ENCODE data around the gene MATN3. TPM values are rescaled to one million over a fixed set of nuclear protein-coding genes. Genes with fewer than 3 reads are reported as not detected.

Gene MATN3
- 6.5 TPM for polyA plus RNA-seq (2013, experiment 1 of 2)
- polyA plus RNA-seq (2013, experiment 2 of 2), result 7.1 TPM

DNA sequence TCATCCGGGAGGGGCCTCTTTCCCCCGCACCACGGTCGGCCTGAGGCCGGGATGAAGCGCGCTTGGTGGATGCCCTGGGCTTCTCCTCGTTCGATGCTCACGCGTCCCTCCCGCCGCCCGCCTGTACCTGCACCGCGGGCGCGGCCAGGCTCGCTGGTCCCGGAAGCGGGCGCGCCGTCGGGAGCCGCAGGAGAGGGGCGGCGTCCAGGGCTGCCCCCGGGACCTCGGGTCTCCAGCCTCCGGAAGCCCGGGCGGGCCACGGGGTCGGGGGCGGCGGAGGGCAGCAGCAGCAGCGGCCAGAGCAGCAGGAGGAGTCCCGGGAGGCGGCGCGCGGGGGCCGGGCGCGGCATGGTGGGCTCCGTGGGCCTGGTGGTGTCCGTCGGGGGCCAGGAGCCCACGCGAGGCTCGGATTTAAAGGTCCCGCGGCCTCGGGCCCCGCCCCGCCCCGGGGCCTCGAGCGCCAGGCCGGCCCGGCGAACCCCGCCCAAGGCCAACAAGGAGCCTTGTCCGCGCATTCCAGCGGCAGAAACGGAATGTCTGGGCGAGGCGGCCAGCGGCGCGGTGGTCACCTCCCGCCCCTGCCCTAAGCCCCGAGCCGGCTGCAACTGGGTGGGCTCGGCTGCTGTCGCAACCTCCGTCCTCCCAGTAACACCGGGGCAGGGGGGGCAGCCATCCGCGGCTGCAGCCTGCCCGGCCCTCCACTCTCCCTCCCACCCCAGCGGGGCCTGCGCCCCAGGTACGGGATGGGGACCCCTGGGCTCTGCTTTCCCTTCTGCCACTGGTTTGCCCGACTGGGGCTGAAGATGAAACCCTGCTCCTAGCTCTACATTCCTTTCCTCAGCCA, at the start of gene MATN3:
Gene MATN3, minus strand, starts transcription at position 387 of the 844 bp plus-strand sequence. Its CDS starts 37 bp downstream, at position 350.
- WGBS, result under 1% methylated on average over 87 of the region's 87 CpGs
- H3K4me3 ChIP-seq (ENCODE audit: low read length), result peak within 1 kb of the TSS; percentile 65
- peaks cover 5% of the 10 kb centered on the region; the same call in 1 of the 2 replicates for H3K9me3 ChIP-seq (ENCODE audit: insufficient read depth, low read depth, low read length)
- H3K27me3 ChIP-seq (ENCODE audit: insufficient read depth, low read length), result peaks cover 45% of the 10 kb centered on the region
- H3K36me3 ChIP-seq (ENCODE audit: insufficient read depth, low read length), result no peaks in the 10 kb centered on the region
- peak within 1 kb of the TSS; percentile 7; the same call in 1 of the 2 replicates for H3K27ac ChIP-seq (ENCODE audit: low read depth, low read length)
- H3K9ac ChIP-seq (ENCODE audit: low read depth, low read length), result peak within 1 kb of the TSS; percentile 64
- peaks cover 8% of the 10 kb centered on the region; the same call in 1 of the 2 replicates for H3K4me1 ChIP-seq (ENCODE audit: insufficient read depth, low read length)

GRCh38 chr2:20061940-20062339, 49.5 kb upstream of the MATN3 start:
- WGBS, result 92% methylated on average over 5 of the region's 5 CpGs
- Histone ChIP-seq H3K27me3 (ENCODE audit: insufficient read depth, low read length) (no peaks in the 10 kb centered on the region), H3K4me3 (ENCODE audit: low read length) (no peak overlapping the region), H3K27ac (ENCODE audit: low read depth, low read length) (no peak overlapping the region), H3K36me3 (ENCODE audit: insufficient read depth, low read length) (no peaks in the 10 kb centered on the region), H3K4me1 (ENCODE audit: insufficient read depth, low read length) (no peaks in the 10 kb centered on the region), H3K9ac (ENCODE audit: low read depth, low read length) (no peak overlapping the region), H3K9me3 (ENCODE audit: insufficient read depth, low read depth, low read length) (no peaks in the 10 kb centered on the region)

DNA sequence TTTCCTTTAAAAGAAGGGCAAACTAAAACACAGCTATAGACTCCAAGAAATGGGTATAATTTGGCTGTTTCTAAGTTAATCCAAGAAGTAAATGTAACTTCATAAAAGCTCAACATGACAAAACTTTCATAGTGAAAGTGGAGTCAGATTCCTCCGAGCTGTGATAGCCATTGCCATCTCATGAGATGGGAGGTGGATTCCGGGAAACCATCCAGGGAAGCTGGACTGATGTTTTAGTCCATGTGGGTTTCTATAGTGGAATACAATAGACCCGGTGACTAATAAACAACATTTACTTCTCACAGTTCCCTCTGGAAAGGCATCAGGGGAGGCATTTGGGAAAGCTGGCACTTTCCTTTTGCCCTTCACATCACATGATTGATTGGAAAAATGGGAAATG, 49.0 kb upstream of the MATN3 start:
- Histone ChIP-seq H3K9me3 (ENCODE audit: insufficient read depth, low read depth, low read length) (no peaks in the 10 kb centered on the region), H3K4me1 (ENCODE audit: insufficient read depth, low read length) (no peaks in the 10 kb centered on the region), H3K9ac (ENCODE audit: low read depth, low read length) (no peak overlapping the region), H3K4me3 (ENCODE audit: low read length) (no peak overlapping the region), H3K36me3 (ENCODE audit: insufficient read depth, low read length) (no peaks in the 10 kb centered on the region), H3K27ac (ENCODE audit: low read depth, low read length) (no peak overlapping the region), H3K27me3 (ENCODE audit: insufficient read depth, low read length) (no peaks in the 10 kb centered on the region)
- 97% methylated on average over 2 of the region's 3 CpGs for WGBS

DNA sequence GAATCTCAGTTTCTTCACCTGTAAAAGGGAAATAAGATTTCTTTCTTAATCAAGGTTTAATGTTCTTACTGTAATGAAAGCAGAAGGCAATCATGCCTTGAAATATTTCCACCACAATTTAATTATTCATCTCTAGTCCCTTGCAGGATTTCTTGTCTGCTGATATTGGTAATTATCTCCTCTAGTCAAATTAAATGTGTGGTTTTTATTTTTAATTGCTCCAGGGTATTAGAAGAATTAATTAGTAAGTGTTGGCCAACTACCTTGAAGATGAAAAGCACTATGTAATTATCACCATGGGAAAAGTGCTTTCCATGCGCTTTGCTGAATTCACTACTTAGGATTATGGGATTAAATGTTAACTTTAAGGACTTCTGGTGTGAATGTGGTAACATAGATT, 47.6 kb upstream of the MATN3 start:
- Histone ChIP-seq H3K27ac (ENCODE audit: low read depth, low read length) (no peak overlapping the region), H3K4me1 (ENCODE audit: insufficient read depth, low read length) (no peaks in the 10 kb centered on the region), H3K4me3 (ENCODE audit: low read length) (no peak overlapping the region), H3K27me3 (ENCODE audit: insufficient read depth, low read length) (no peaks in the 10 kb centered on the region), H3K9ac (ENCODE audit: low read depth, low read length) (no peak overlapping the region), H3K36me3 (ENCODE audit: insufficient read depth, low read length) (no peaks in the 10 kb centered on the region), H3K9me3 (ENCODE audit: insufficient read depth, low read depth, low read length) (no peaks in the 10 kb centered on the region)
- 89% methylated on average over 1 of the region's 1 CpG for WGBS

DNA sequence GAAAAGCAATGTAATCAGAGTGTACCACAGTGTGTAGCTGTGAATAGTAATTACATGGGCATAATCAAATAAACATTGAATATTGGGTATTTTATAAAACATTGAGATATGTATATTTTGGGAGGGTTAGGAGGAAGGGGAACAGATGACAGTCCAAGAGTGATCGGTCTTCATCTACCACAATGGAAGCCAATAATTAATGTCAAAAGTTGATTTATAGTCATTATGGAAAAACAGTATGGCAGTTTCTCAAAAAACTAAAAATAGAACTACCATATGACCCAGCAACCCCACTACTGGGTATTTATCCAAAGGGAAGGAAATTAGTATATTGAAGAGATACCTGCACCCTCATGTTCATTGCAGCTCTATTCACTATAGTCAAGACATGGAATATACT, 44.8 kb upstream of the MATN3 start:
- H3K9ac ChIP-seq (ENCODE audit: low read depth, low read length), result no peak overlapping the region
- H3K36me3 ChIP-seq (ENCODE audit: insufficient read depth, low read length), result no peaks in the 10 kb centered on the region
- no peak overlapping the region for H3K27ac ChIP-seq (ENCODE audit: low read depth, low read length)
- 100% methylated on average over 1 of the region's 1 CpG for WGBS
- peaks cover 6% of the 10 kb centered on the region; the same call in 1 of the 2 replicates for H3K4me1 ChIP-seq (ENCODE audit: insufficient read depth, low read length)
- no peak overlapping the region for H3K4me3 ChIP-seq (ENCODE audit: low read length)
- H3K9me3 ChIP-seq (ENCODE audit: insufficient read depth, low read depth, low read length), result no peaks in the 10 kb centered on the region
- no peaks in the 10 kb centered on the region for H3K27me3 ChIP-seq (ENCODE audit: insufficient read depth, low read length)

GRCh38 chr2:20054931-20055330, 42.5 kb upstream of the MATN3 start:
- no CpG with 5 or more reads among the region's 3 CpGs for WGBS
- Histone ChIP-seq H3K4me3 (ENCODE audit: low read length) (no peak overlapping the region), H3K9ac (ENCODE audit: low read depth, low read length) (no peak overlapping the region), H3K36me3 (ENCODE audit: insufficient read depth, low read length) (no peaks in the 10 kb centered on the region), H3K4me1 (ENCODE audit: insufficient read depth, low read length) (peaks cover 6% of the 10 kb centered on the region; the same call in 1 of the 2 replicates), H3K27me3 (ENCODE audit: insufficient read depth, low read length) (no peaks in the 10 kb centered on the region), H3K9me3 (ENCODE audit: insufficient read depth, low read depth, low read length) (no peaks in the 10 kb centered on the region), H3K27ac (ENCODE audit: low read depth, low read length) (no peak overlapping the region)

GRCh38 chr2:20054119-20054518, 41.7 kb upstream of the MATN3 start:
- H3K27ac ChIP-seq (ENCODE audit: low read depth, low read length), result no peak overlapping the region
- H3K4me1 ChIP-seq (ENCODE audit: insufficient read depth, low read length), result peaks cover 9% of the 10 kb centered on the region; the same call in 1 of the 2 replicates
- H3K36me3 ChIP-seq (ENCODE audit: insufficient read depth, low read length), result no peaks in the 10 kb centered on the region
- no peak overlapping the region for H3K4me3 ChIP-seq (ENCODE audit: low read length)
- H3K27me3 ChIP-seq (ENCODE audit: insufficient read depth, low read length), result no peaks in the 10 kb centered on the region
- H3K9ac ChIP-seq (ENCODE audit: low read depth, low read length), result no peak overlapping the region
- no peaks in the 10 kb centered on the region for H3K9me3 ChIP-seq (ENCODE audit: insufficient read depth, low read depth, low read length)
- 95% methylated on average over 6 of the region's 6 CpGs for WGBS

- 69% methylated on average over 5 of the region's 5 CpGs for WGBS
- Histone ChIP-seq H3K4me3 (ENCODE audit: low read length) (peak overlapping the region; percentile 80), H3K4me1 (ENCODE audit: insufficient read depth, low read length) (peaks cover 19% of the 10 kb centered on the region), H3K36me3 (ENCODE audit: insufficient read depth, low read length) (no peaks in the 10 kb centered on the region), H3K27ac (ENCODE audit: low read depth, low read length) (peak overlapping the region; percentile 91; the same call in 1 of the 2 replicates), H3K9me3 (ENCODE audit: insufficient read depth, low read depth, low read length) (no peaks in the 10 kb centered on the region), H3K27me3 (ENCODE audit: insufficient read depth, low read length) (no peaks in the 10 kb centered on the region), H3K9ac (ENCODE audit: low read depth, low read length) (peak overlapping the region; percentile 88)
Observed at GRCh38 chr2:20052861-20053281, 40.4 kb upstream of the MATN3 start.

- WGBS, result 6% methylated on average over 9 of the region's 10 CpGs
- peak overlapping the region; percentile 80 for H3K4me3 ChIP-seq (ENCODE audit: low read length)
- no peaks in the 10 kb centered on the region for H3K27me3 ChIP-seq (ENCODE audit: insufficient read depth, low read length)
- H3K27ac ChIP-seq (ENCODE audit: low read depth, low read length), result peak overlapping the region; percentile 91
- peak overlapping the region; percentile 88 for H3K9ac ChIP-seq (ENCODE audit: low read depth, low read length)
- no peaks in the 10 kb centered on the region for H3K36me3 ChIP-seq (ENCODE audit: insufficient read depth, low read length)
- peaks cover 19% of the 10 kb centered on the region for H3K4me1 ChIP-seq (ENCODE audit: insufficient read depth, low read length)
- H3K9me3 ChIP-seq (ENCODE audit: insufficient read depth, low read depth, low read length), result no peaks in the 10 kb centered on the region
Observed at GRCh38 chr2:20052229-20052851, 39.9 kb upstream of the MATN3 start.

- WGBS, result under 1% methylated on average over 45 of the region's 45 CpGs
Observed at GRCh38 chr2:20051532-20052228, 39.2 kb upstream of the MATN3 start, which contains the start of gene LAPTM4A. Gene LAPTM4A (minus strand): TSS chr2:20051628. CDS start chr2:20051520, 108 bp downstream.

More at GRCh38 chr2:20051532-20052228, 39.2 kb upstream of the MATN3 start, which contains the start of gene LAPTM4A:
- Histone ChIP-seq H3K9me3 (ENCODE audit: insufficient read depth, low read depth, low read length) (no peaks in the 10 kb centered on the region), H3K4me3 (ENCODE audit: low read length) (peak within 1 kb of the TSS; percentile 80), H3K27ac (ENCODE audit: low read depth, low read length) (peak within 1 kb of the TSS; percentile 91), H3K4me1 (ENCODE audit: insufficient read depth, low read length) (peaks cover 19% of the 10 kb centered on the region), H3K36me3 (ENCODE audit: insufficient read depth, low read length) (no peaks in the 10 kb centered on the region), H3K27me3 (ENCODE audit: insufficient read depth, low read length) (no peaks in the 10 kb centered on the region), H3K9ac (ENCODE audit: low read depth, low read length) (peak within 1 kb of the TSS; percentile 88)

Data from HUES64 (cell line).